ENCODE data around the gene PRPF40A.

DNA sequence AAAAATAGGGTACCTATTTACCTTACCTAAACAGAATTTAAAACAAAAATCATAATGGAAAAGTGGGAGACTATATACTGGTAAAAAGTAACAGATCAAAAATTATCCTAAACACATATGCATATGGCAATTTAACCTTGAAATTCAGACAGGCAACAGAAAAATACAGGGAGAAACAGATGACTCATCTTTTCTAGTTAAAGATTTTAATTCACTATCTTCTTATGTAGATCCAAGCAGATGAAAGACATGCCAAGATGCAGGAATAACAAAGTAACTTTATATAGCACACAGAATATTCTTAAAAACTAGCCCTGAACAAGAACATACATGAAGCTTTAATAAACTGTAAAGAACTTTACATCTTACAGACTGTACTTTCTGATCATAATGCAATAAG lies 30.9 kb downstream of the PRPF40A start:
- TF ChIP-seq GATA2 (IDR thresholded peaks at IDR 0.05; ENCODE audit: low read depth, low read length), result no peak
- no peak for TF ChIP-seq GATA3 (IDR thresholded peaks at IDR 0.05; ENCODE audit: low read depth, low read length)
